ENCODE measurements around the gene C22orf23.

DNA sequence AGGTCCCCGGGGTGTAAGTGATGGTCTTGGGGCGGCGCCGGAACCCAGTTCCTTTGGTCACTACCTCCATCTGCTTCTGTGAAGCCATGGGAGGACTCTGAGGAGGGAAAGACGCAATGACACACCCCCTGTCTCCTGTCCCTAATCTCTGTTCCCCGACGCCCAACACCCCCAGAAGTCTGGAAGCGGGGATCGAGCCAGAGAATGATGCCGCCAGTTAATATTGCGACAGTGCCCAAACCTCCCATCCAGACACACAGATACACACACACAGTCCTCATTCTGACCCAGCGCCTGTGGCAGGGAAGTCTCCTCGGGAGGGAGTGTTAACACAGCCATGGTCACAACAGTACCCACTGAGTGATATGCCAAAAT is 352 bp downstream of the C22orf23 start:
- TF ChIP-seq, protein P1, sequence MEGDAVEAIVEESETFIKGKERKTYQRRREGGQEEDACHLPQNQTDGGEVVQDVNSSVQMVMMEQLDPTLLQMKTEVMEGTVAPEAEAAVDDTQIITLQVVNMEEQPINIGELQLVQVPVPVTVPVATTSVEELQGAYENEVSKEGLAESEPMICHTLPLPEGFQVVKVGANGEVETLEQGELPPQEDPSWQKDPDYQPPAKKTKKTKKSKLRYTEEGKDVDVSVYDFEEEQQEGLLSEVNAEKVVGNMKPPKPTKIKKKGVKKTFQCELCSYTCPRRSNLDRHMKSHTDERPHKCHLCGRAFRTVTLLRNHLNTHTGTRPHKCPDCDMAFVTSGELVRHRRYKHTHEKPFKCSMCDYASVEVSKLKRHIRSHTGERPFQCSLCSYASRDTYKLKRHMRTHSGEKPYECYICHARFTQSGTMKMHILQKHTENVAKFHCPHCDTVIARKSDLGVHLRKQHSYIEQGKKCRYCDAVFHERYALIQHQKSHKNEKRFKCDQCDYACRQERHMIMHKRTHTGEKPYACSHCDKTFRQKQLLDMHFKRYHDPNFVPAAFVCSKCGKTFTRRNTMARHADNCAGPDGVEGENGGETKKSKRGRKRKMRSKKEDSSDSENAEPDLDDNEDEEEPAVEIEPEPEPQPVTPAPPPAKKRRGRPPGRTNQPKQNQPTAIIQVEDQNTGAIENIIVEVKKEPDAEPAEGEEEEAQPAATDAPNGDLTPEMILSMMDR (IDR thresholded peaks at IDR 0.05): no peak
- no peak for TF ChIP-seq POLR2A (IDR thresholded peaks at IDR 0.05)
